Cardiac septum (tissue), 1 donor: ENCODE data around the gene KRT72. TPM values are rescaled to one million over a fixed set of nuclear protein-coding genes. Genes with fewer than 3 reads are reported as not detected.
"Not testable (repeated sequence)": the region's sequence is repeated elsewhere in the genome, so short reads cannot be mapped to it uniquely, and the experiment has no call there.

ENCODE experiments used
- DNase-seq: peaks from one replicate; pipeline ENCODE4 v3.0.0-alpha.2; 2020; ENCODE audit warnings: low spot score
- intact Hi-C: fragments of 100-400 bp; cut with DNase I; formaldehyde crosslinking; loops from one replicate; pipeline ENCODE4 v1.14.0; 2022
- total RNA-seq: library from RNA; stranded (reverse); fragmentation: NEBNext Ultra II Directional; extraction: Animal tissue kit (Norgen Biotek cat#: 25700); gene quantifications from one replicate; pipeline ENCODE4 v1.2.1, GENCODE V29; 2021
- donor health status: DM: no; HTN: no; CAD: no.

The KRT72 gene
- total RNA-seq, 1 donor from 2014 or later, result not detected

DNA sequence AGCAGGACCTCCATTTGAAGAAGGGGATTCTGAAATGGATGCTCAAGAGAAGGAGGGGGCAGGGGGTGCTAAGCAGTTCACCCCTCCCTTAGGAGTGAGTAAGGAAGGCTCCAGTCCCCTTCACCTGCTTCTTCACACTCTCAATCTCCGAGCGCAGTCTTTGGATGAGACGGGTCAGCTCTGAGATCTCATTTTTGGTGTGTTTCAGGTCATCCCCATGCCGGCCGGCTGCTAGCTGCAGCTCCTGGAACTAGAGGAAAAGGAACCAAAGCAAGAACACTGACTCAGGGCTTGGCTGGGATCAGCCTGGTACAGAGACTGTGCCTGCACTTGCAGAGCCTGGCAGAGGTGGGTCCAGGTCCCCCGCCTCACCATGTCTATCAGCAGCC lies 9.8 kb upstream of the KRT72 start:
- peak; percentile 51 for DNase-seq
- intact Hi-C loops, result no loop called here

DNA sequence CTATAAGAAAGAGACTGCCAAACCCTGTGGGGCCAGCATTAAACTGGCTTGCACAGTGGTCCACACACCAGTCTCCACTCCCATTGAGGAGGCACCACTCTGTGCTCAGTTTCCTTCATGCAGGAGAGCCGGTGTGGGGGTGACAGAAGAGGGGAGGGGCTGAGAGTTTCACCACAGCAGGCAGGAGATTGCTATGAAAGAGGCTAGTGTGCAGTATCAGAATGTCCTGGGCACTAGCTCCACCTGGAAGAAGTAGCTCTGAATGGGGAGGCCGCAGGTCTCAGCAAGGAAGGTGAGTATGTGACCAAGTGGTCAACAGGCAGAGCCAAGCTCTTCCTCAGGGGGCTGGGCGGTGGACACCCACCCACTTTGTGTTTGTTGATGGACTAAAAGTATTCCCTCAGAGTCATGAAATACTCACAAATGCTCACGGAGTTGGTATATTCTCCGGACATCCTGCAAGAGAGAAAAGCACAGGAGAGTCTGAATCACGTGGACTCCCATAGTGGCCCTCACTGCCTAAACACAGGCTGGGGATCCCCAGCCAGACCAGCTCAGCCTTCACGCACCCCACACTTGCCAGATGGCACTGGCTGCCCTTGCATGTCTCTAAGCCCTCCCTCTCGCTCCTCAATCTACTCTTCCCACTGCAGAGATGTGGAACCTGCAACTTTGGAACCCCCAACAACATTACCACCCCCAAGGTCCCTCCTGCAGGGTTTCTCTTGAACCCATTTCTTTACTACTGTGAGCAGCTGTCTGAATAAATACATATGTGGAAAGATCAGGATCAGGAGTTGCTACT lies 7.8 kb upstream of the KRT72 start:
- intact Hi-C loops, result no loop called here
- peak; percentile 51 for DNase-seq

DNA sequence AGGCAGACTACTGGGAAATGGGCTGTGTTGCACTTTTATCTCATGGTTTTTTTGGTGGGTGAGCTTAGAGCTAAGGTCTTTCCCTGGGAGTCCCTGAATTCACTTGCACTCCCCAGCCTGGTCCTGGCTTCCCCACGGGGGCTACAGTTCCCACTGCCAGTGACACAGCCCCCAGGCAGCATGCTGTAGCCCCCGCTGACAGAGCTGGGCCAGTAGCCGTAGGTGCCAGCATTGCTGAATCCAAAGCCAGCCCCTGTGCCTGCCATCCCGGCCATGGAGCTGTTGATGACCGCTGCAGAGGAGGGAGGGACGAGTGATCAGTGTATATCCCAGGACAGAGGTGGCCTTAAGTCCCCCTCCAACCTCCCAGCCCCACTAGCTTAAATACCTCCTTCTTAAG lies 6.9 kb upstream of the KRT72 start:
- DNase-seq, result no peak

DNA sequence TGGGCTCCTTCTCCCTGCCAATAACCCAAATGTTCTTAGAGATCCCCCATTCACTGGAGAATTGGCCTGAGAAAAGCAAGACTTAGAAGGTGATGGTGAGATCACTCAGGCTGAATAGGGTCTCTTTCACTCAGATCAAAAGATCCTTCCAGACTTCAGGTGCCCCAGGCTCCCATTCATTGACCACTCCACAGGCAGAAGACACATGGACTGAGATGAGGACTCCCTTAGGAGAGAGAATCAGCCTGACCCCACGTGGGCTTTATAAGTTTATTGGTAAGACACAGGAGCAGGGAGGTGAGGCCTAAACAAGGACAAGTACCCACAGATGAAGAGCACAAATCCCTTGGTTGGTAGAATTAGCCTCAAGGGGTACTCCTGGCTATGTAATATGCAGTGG lies 6.1 kb upstream of the KRT72 start:
- intact Hi-C loops, result no loop called here

More for the DNA sequence above, 6.9 kb upstream of the KRT72 start:
- intact Hi-C loops, result no loop called here

DNA sequence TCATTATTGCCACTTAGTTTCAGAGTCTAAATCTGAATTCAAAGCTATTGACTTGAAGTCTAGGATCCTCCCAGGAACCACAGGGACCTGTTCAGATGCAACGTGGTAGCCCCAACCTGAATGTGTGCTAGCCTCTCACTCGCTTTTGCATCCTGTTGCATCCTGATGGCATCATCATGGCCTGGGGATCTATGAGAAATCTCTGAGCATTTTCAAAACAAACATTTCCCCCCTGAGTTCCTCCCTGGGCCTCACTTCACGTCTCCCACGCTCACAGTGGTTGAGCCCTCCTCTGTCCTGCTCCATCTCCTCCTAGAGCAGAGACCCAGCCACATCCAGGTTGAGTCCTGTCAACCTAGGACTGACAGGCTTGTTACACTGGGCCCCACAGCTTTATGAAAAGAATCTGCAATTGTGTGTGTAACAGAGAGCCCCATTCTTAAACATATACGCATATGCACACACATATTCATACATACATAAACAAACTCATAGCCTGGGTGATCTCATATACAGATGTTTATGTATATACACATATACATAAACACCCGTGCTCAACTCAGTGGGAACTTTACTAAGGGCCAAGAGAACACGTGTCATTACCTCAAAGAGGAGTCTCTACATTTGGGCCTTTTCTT lies 5.4 kb upstream of the KRT72 start:
- peak; percentile 46 for DNase-seq
- intact Hi-C loops, result no loop called here

More for the DNA sequence above, 6.1 kb upstream of the KRT72 start:
- DNase-seq, result no peak

DNA sequence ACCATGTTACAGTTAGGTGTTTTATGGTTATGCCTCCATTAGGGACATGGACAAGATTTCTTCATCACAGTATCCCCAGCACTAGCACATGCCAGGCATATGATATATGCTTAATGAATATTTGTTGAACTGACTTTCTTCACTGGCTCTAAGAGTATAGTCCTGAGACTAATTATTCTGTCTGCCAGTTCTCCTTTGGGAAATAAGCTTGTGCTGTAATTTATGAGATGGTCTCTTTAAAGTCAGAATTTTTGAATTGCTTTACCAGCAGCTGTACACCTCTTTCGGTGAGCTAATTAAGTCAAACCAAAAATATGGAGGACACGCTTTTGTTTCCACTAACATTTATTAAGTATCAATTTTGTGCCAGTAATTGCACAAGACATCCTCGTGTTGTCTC lies 4.8 kb upstream of the KRT72 start:
- DNase-seq, result no peak
- intact Hi-C loops, result no loop called here

DNA sequence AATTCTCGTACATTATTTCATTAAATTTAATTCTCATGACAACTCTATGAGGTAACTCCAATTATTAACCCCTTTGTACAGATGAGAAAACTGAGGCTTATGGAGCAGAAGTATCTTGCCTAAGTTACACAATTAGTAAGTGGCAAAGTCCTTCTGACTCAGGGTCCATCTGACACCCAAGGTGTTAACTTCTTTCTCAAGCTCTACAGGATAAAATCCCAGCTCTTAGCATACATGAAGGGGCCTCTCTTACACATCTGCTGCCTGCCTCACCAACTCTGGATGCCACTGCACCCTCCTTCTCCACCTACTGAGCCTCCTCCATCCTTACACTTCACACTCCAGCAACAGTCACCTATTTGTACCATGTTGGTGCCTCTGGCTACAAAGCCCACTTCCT lies 4.3 kb upstream of the KRT72 start:
- no peak for DNase-seq
- intact Hi-C loops, result no loop called here

DNA sequence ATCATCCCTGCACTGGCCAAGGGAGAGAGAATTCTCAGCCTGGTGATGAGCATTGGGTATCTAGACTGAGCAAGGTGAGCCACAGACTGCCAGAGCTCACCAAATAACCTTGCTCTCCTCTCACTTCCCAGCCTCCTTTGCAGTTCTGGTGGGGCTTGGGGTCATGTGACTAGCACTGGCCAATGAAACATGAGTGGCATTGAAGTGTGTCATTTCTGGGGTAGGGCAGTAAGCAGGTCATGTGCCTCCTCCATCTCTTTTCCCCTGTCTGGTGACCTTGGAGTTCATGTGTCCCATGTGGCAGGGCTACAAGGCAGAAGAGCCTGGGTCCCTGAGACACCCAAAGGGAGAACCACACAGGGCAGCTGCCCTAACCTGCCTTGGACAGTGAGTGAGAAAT lies 3.6 kb upstream of the KRT72 start:
- intact Hi-C loops, result no loop called here
- DNase-seq, result peak; percentile 35

DNA sequence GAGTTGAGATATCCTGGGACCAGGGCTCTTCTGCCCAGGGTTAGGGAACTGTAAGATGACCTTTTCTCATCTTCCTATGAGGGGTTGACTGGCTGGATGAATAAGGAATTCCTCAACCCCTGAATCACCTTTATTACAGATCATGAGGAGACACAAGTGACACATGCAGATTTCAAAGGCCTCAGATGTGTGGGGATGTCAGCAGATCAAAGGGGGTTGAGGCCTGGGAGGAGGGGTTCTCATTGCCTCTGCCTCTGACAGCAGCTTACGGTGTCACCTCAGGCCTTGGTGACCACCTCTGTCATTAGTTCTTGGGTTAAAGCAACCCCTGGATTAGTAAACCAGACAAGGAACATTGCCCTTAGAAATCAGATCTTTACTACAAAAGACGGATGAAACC lies 2.1 kb upstream of the KRT72 start:
- intact Hi-C loops, result no loop called here
- DNase-seq, result no peak

DNA sequence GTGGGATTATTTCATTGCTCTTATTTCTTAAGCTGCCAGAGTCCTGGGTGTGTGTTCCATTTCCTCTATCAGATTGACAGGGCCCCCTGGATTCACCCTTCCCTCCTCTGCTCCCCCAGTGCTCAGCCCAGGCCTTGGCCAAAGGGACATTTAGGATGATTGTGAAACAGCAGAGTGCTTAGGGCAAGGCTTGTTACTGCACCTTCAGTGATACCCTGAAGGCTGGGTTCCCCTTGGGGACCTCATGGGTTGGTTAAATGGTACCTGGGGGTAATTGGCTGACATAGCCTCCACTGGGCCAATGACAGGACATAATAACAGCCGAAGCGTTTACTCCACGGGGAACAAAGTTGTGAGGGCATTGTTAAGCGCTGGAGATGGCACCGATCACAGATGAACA lies 1.3 kb upstream of the KRT72 start:
- intact Hi-C loops, result no loop called here
- peak; percentile 44 for DNase-seq

DNA sequence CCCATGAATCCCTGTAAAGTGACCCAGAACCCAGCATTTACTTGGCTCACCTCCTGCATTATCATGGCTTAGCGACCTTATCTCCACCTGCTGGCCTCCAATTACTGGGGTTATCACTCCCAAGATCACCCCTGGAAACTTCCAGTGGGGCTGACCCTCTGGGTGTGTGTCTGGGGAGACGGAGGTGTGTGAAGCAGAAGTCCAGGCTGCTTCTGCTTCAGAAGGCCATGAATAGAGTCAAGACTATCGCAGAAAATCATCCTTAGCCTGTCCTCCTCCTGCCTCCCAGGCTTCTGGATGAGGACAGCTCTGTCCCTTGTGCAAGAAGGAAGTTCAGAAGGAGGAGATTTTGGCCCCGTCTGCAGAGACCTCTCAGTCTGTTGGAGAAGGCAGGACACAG lies 408 bp upstream of the KRT72 start:
- intact Hi-C loops, result no loop called here
- peak; percentile 20 for DNase-seq

DNA sequence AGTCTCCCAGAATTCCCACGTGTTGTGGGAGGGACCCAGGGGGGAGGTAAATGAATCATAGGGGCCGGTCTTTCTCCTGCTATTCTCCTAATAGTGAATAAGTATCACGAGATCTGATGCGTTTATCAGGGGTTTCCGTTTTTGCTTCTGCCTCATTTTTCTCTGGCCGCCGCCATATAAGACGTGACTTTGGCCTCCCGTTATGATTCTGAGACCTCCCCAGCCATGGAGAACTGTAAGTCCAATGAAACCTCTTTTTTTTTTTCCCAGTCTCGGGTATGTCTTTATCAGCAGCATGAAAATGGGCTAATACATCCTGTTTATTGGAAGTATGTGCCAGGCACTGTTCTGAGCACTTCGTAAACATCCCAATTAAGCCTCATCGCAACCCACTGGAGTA lies 788 bp downstream of the KRT72 start:
- intact Hi-C loops, result no loop called here
- DNase-seq, result peak; percentile 24

DNA sequence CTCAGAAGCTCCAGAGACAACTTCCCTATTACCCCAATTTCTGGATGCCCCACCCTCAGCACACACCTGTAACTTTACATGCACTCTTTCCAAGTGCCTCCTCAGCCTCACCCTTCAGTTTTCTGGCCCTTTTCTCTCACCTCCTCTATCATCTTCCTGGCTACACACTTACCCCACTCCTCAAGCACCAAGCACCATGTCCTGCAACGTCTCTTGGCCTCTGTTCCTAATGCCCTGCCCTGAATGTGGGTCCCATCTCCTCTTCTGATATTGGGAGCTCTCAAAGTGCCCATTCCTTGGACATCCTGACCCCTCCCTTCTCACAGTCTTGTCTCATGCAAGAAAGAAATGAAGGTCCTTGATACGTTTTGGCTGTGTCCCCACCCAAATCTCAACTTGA lies 1.2 kb downstream of the KRT72 start:
- intact Hi-C loops, result no loop called here

DNA sequence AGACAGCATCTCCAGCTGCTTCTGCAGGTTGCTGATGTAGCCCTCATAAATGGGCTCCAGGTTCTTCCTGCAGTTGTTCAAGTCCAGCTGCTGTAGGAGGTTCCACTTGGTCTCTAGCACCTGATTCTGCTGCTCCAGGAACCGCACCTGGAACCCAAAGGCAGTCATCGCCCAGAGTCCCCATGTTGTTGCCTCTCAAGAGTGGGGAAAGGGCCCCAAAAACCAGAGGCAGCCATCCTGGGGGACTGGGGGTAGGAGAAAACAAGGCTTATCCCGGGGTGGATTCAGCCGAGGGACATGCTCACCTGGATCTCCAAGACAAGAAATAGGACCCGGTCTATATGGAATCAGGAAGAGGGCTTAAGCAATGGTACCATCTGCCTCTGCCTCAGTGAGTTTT lies 2.3 kb downstream of the KRT72 start:
- peak; percentile 39 for DNase-seq
- intact Hi-C loops, result no loop called here

More for the DNA sequence above, 1.2 kb downstream of the KRT72 start:
- DNase-seq, result no peak

DNA sequence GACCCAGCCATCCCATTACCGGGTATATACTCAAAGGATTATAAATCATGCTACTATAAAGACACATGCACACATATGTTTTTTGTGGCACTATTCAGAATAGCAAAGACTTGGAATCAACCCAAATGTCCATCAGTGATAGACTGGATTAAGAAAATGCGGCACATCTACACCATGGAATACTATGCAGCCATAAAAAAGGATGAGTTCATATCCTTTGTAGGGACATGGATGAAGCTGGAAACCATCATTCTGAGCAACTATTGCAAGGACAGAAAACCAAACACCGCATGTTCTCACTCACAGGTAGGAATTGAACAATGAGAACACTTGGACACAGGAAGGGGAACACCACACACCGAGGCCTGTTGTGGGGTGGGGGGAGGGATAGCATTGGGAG lies 7.0 kb downstream of the KRT72 start:
- DNase-seq, result peak; percentile 10
- intact Hi-C loops, result not testable (repeated sequence)

DNA sequence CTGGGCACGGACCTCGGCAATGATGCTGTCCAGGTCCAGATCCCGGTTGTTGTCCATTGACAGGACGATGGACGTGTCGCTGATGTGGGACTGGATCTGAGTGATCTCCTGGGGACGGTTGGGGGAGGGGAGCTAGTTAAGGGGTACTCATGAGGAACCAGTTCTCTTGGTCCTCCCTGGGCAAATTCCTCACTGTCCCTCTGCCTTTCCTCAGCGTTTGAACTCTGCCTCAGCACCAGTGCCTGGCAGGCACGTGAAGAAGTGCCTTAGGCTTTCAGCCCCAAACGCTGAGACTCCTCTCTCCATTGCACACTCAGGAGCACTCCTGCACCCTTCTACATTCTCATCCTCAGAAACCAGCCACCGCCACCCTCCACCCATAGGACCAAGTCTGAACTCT lies 9.7 kb downstream of the KRT72 start:
- intact Hi-C loops, result no loop called here
- DNase-seq, result peak; percentile 70

DNA sequence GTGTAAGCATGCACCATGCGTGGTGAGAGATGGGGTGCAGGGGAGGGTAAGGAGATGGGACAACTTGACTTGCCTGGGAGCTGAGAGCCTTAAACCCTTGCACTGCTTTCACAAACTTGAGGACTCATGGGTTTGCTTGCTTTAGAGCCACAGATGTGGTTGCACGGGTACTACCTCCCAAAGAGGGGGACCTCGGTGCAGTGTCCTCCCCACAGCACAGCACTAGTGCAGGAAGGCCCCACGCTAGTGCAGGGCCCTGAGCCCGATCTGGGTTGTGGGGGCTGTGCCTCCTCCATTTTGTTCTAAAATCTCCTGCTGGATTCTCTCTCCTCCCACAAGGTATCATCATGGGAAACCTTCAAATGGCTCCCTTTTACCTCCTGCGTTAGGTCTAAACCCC lies 11.2 kb downstream of the KRT72 start:
- peak; percentile 53 for DNase-seq
- intact Hi-C loops, result no loop called here

DNA sequence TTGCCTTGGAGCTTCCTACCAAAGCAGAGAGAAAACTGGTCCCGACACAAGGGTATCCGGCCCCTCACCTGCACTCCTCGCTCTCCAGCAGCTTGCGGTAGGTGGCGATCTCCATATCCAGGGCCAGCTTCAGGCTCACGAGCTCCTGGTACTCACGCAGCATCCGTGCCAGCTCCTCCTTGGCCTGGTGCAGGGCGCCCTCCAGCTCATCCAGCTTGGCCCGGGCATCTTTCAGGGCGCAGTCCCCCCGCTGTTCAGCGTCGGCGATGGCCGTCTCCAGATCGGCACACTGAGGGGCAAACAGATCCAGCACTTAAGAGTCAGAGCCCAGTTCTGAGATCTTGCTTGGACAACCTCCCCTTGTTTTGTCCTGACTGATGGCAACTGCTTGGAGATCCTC lies 13.7 kb downstream of the KRT72 start:
- peak; percentile 61 for DNase-seq
- intact Hi-C loops, result loop anchor here (10.0 kb wide), 1 partner anchor 433 kb away; no protein-coding TSS in a partner anchor

DNA sequence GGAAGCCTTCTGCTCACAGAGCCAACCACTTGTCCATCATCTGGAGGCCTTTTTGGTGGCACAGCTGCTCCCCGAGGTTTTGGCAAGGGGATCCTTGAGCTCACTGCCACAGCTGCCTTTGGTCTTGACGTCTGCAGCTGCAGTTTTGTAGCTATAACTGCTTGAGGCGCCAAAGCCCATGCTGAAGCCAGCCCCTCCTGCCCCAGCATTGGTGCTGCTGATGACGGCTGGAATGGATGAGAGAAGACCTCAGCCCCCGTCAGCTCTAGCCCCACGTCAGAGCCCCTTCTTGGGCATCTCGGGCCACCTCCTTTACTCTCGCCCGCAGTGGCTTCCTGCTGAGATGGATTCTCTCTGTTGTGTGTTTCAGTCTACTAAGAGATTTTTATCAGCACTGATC lies 15.3 kb downstream of the KRT72 start:
- intact Hi-C loops, result loop anchor here (2.0 to 10.0 kb wide), 2 partner anchors 285 to 431 kb away; no protein-coding TSS in a partner anchor
- peak; percentile 60 for DNase-seq

DNA sequence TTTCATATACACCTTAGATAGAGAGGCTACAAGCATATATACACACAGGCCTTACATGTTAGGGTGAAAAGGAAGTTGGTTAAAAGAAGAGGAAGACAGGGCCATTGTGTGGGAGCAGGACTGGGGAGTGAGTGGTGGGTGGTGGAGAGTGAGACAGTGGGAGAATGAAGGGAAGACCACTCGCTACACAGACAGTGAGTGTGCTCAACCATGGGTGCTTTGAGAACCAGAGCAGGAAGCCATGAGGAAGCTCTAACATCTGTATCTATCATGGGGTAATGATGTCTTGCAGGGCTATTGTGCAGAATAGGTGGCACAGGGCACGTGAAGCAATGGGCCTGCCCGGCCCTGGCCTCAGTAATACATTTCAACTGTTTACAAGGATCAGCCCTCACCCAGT lies 16.2 kb downstream of the KRT72 start:
- DNase-seq, result peak; percentile 29
- intact Hi-C loops, result loop anchor here (2.0 to 10.0 kb wide), 2 partner anchors 286 to 430 kb away; no protein-coding TSS in a partner anchor

DNA sequence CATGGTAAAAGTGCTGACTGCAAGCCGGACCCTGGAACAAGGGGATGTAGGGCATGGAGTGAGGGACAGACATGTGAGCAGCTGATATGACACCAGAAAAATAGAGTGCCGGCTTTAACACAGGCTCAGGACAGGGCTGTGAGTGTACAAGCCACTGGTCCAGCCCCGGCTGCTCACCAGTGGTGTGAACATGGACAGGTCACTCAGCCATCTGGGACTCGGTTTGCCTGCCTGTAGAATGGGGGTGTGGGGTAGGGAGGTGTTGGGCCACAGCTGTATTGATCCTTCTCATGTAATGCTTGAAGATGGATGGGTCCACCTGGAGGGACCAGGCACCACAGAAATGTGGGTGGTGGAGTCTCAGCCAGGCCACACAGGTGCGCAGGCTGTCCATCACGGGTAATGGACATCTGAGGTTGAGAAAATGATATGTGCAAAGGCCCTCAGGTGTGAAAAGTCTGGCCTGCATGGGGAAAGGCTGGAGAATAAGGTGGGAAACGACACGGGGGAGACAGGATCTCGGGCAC lies 17.0 kb downstream of the KRT72 start:
- intact Hi-C loops, result loop anchor here (2.0 to 10.0 kb wide), 4 partner anchors 202 to 429 kb away; no protein-coding TSS in a partner anchor
- DNase-seq, result peak; percentile 63
